Measurements from ENCODE around the gene GRIP2. TPM values are rescaled to one million over a fixed set of nuclear protein-coding genes. Genes with fewer than 3 reads are reported as not detected.

Gene GRIP2
- total RNA-seq, 1 experiment from 2014 or later = 0.43 TPM

- Histone ChIP-seq H3K27ac (ENCODE audit: low read depth, low read length, poor library complexity, severe bottlenecking) (no peak overlapping the region), H3K9me3 (ENCODE audit: low read depth, low read length, poor library complexity, severe bottlenecking) (no peaks in the 10 kb centered on the region), H3K4me1 (ENCODE audit: insufficient read depth, low read length, poor library complexity, severe bottlenecking) (no peaks in the 10 kb centered on the region), H3K4me3 (ENCODE audit: low read depth, low read length, poor library complexity, severe bottlenecking) (no peak overlapping the region), H3K36me3 (ENCODE audit: insufficient read depth, low read length, poor library complexity, severe bottlenecking) (peaks cover 20% of the 10 kb centered on the region), H3K27me3 (replicated peaks; ENCODE audit: insufficient read depth, low read depth, low read length, poor library complexity) (no peaks in the 10 kb centered on the region)
- ChIA-PET CTCF (no interaction called here), POLR2A (ENCODE audit: low non-redundant PET) (no interaction called here)
- no peak for TF ChIP-seq CTCF (conservative IDR thresholded peaks at IDR 0.05; ENCODE audit: low read depth, low read length)
- TF ChIP-seq EZH2 (IDR thresholded peaks at IDR 0.05; ENCODE audit: borderline replicate concordance, low read depth, low read length, poor library complexity, severe bottlenecking) = no peak
- BruUV-seq (replicated peaks) = no TSS peak
- no peak for DNase-seq (ENCODE audit: low spot score)
- intact Hi-C loops (cut with micrococcal nuclease; ENCODE audit: unreplicated experiment) = no loop called here
Observed at GRCh38 chr3:14484741-14485140, 55.4 kb downstream of the GRIP2 start.

GRCh38 chr3:14483286-14483685, 56.9 kb downstream of the GRIP2 start:
- Histone ChIP-seq H3K27ac (ENCODE audit: low read depth, low read length, poor library complexity, severe bottlenecking) (no peak overlapping the region), H3K4me3 (ENCODE audit: low read depth, low read length, poor library complexity, severe bottlenecking) (no peak overlapping the region), H3K27me3 (replicated peaks; ENCODE audit: insufficient read depth, low read depth, low read length, poor library complexity) (no peaks in the 10 kb centered on the region), H3K36me3 (ENCODE audit: insufficient read depth, low read length, poor library complexity, severe bottlenecking) (peaks cover 25% of the 10 kb centered on the region), H3K4me1 (ENCODE audit: insufficient read depth, low read length, poor library complexity, severe bottlenecking) (no peaks in the 10 kb centered on the region), H3K9me3 (ENCODE audit: low read depth, low read length, poor library complexity, severe bottlenecking) (no peaks in the 10 kb centered on the region)
- intact Hi-C loops (cut with micrococcal nuclease; ENCODE audit: unreplicated experiment) = no loop called here
- no peak for DNase-seq (ENCODE audit: low spot score)
- POLR2A ChIA-PET (ENCODE audit: low non-redundant PET) = no interaction called here
- no peak for TF ChIP-seq EZH2 (IDR thresholded peaks at IDR 0.05; ENCODE audit: borderline replicate concordance, low read depth, low read length, poor library complexity, severe bottlenecking)
- TF ChIP-seq CTCF (conservative IDR thresholded peaks at IDR 0.05; ENCODE audit: low read depth, low read length) = no peak
- no TSS peak for BruUV-seq (replicated peaks)
- CTCF ChIA-PET = no interaction called here

GRCh38 chr3:14482271-14482721, 57.8 kb downstream of the GRIP2 start:
- no peak for DNase-seq (ENCODE audit: low spot score)
- no peaks in the 10 kb centered on the region for H3K4me1 ChIP-seq (ENCODE audit: insufficient read depth, low read length, poor library complexity, severe bottlenecking)
- no peaks in the 10 kb centered on the region for H3K27me3 ChIP-seq (replicated peaks; ENCODE audit: insufficient read depth, low read depth, low read length, poor library complexity)
- BruUV-seq (replicated peaks) = no TSS peak
- H3K27ac ChIP-seq (ENCODE audit: low read depth, low read length, poor library complexity, severe bottlenecking) = no peak overlapping the region
- H3K9me3 ChIP-seq (ENCODE audit: low read depth, low read length, poor library complexity, severe bottlenecking) = no peaks in the 10 kb centered on the region
- ChIA-PET CTCF (no interaction called here), POLR2A (ENCODE audit: low non-redundant PET) (no interaction called here)
- H3K4me3 ChIP-seq (ENCODE audit: low read depth, low read length, poor library complexity, severe bottlenecking) = no peak overlapping the region
- H3K36me3 ChIP-seq (ENCODE audit: insufficient read depth, low read length, poor library complexity, severe bottlenecking) = peaks cover 27% of the 10 kb centered on the region
- no peak for TF ChIP-seq CTCF (conservative IDR thresholded peaks at IDR 0.05; ENCODE audit: low read depth, low read length)
- no peak for TF ChIP-seq EZH2 (IDR thresholded peaks at IDR 0.05; ENCODE audit: borderline replicate concordance, low read depth, low read length, poor library complexity, severe bottlenecking)
- intact Hi-C loops (cut with micrococcal nuclease; ENCODE audit: unreplicated experiment) = no loop called here
